Loucy (cell line): Measurements from ENCODE around the gene ZNF808.
"Not testable (repeated sequence)": the region's sequence is repeated elsewhere in the genome, so short reads cannot be mapped to it uniquely, and the experiment has no call there.

ENCODE experiments used
- H2AFZ ChIP-seq: fragments of 200-600 bp; sonication (generic); 2 replicates; pipeline ENCODE4 v1.6.0; 2016; ENCODE audit warnings: antibody characterized with exemption, mild to moderate bottlenecking, low read length, moderate library complexity
- H3F3A ChIP-seq: fragments of 200-600 bp; 2 replicates; pipeline ENCODE4 v1.6.0; 2016; ENCODE audit warnings: antibody characterized with exemption, low read depth, mild to moderate bottlenecking
- H3K27me3 ChIP-seq: fragments of 200-600 bp; sonication (generic); 2 replicates; pipeline ENCODE4 v1.6.1; 2014; ENCODE audit warnings: low read length, mild to moderate bottlenecking; ENCODE audit not compliant: insufficient read depth, poor library complexity, severe bottlenecking
- H3K36me3 ChIP-seq: fragments of 200-600 bp; sonication (generic); 2 replicates; pipeline ENCODE4 v1.6.1; 2016; ENCODE audit warnings: low read length; ENCODE audit not compliant: insufficient read depth
- H3K4me1 ChIP-seq: fragments of 200-600 bp; sonication (generic); 2 replicates; pipeline ENCODE4 v1.5.1; 2014; ENCODE audit warnings: low read length, mild to moderate bottlenecking; ENCODE audit not compliant: insufficient read depth, poor library complexity, severe bottlenecking
- H3K4me2 ChIP-seq: fragments of 200-600 bp; sonication (generic); 2 replicates; pipeline ENCODE4 v1.6.0; 2014; ENCODE audit warnings: antibody characterized with exemption, low read length, low read depth, mild to moderate bottlenecking; ENCODE audit not compliant: poor library complexity, severe bottlenecking
- H3K4me3 ChIP-seq: fragments of 200-600 bp; sonication (generic); 2 replicates; pipeline ENCODE4 v1.5.1; 2014; ENCODE audit warnings: low read length, mild to moderate bottlenecking, mixed read lengths; ENCODE audit not compliant: poor library complexity, severe bottlenecking
- H3K79me2 ChIP-seq: fragments of 200-600 bp; sonication (generic); 2 replicates; pipeline ENCODE4 v1.6.1; 2014; ENCODE audit warnings: low read length; ENCODE audit not compliant: insufficient read depth
- H3K9ac ChIP-seq: fragments of 200-600 bp; sonication (generic); 2 replicates; pipeline ENCODE4 v1.6.0; 2014; ENCODE audit warnings: mild to moderate bottlenecking, low read depth, low read length, moderate library complexity; ENCODE audit not compliant: poor library complexity, severe bottlenecking
- H3K9me2 ChIP-seq: fragments of 200-600 bp; sonication (generic); replicated peaks from 2 replicates; pipeline ENCODE4 v1.6.1; 2016; ENCODE audit warnings: low read depth, low read length, mixed read lengths
- H3K9me3 ChIP-seq: fragments of 200-600 bp; sonication (generic); 2 replicates; pipeline ENCODE4 v1.6.1; 2014; ENCODE audit warnings: mild to moderate bottlenecking, antibody characterized with exemption, low read length, low read depth; ENCODE audit not compliant: insufficient read depth
- H4K20me1 ChIP-seq: fragments of 200-600 bp; sonication (generic); 2 replicates; pipeline ENCODE4 v1.6.0; 2014; ENCODE audit warnings: antibody characterized with exemption, low read length, mild to moderate bottlenecking; ENCODE audit not compliant: insufficient read depth, poor library complexity, severe bottlenecking
- CTCF ChIP-seq: fragments of 200-600 bp; sonication (generic); conservative IDR thresholded peaks from 2 replicates; pipeline ENCODE4 v1.5.1; 2014; ENCODE audit warnings: mild to moderate bottlenecking, antibody characterized with exemption, low read length
- EZH2phosphoT487 ChIP-seq: fragments of 200-600 bp; IDR thresholded peaks from 2 replicates; pipeline ENCODE4 v1.6.1; 2018; ENCODE audit warnings: antibody characterized with exemption, mild to moderate bottlenecking, moderate library complexity, borderline replicate concordance

Gene ZNF808

GRCh38 chr19:52566121-52566520 lies 38.7 kb downstream of the ZNF808 start:
- Histone ChIP-seq H3K9me3 (no peaks in the 10 kb centered on the region), H3K79me2 (peaks cover 6% of the 10 kb centered on the region), H2AFZ (no peak overlapping the region), H3F3A (no peaks in the 10 kb centered on the region), H3K4me3 (no peak overlapping the region), H3K9me2 (no peaks in the 10 kb centered on the region), H3K36me3 (0 out of 2 replicates have a peak, but pooled peaks cover 7% of the 10 kb centered on the region), H4K20me1 (peaks cover 4% of the 10 kb centered on the region), H3K9ac (no peak overlapping the region), H3K27me3 (no peaks in the 10 kb centered on the region), H3K4me1 (no peaks in the 10 kb centered on the region), H3K4me2 (no peak overlapping the region)
- TF ChIP-seq CTCF, result no peak

- Histone ChIP-seq H3K36me3 (0 out of 2 replicates have a peak, but pooled peaks cover 7% of the 10 kb centered on the region), H3K4me2 (no peak overlapping the region), H3K27me3 (no peaks in the 10 kb centered on the region), H2AFZ (no peak overlapping the region), H3F3A (no peaks in the 10 kb centered on the region), H3K9me3 (no peaks in the 10 kb centered on the region), H3K79me2 (peaks cover 11% of the 10 kb centered on the region), H3K4me3 (no peak overlapping the region), H3K9ac (no peak overlapping the region), H4K20me1 (peaks cover 4% of the 10 kb centered on the region), H3K9me2 (no peaks in the 10 kb centered on the region), H3K4me1 (no peaks in the 10 kb centered on the region)
- no peak for TF ChIP-seq EZH2phosphoT487
- no peak for TF ChIP-seq CTCF
Observed at GRCh38 chr19:52566588-52566987, 39.1 kb downstream of the ZNF808 start.

- H3K4me2 ChIP-seq, result no peak overlapping the region
- peaks cover 8% of the 10 kb centered on the region for H3K4me1 ChIP-seq
- H3F3A ChIP-seq, result no peaks in the 10 kb centered on the region
Observed at GRCh38 chr19:52567921-52568320, 40.5 kb downstream of the ZNF808 start.

GRCh38 chr19:52569638-52569999 lies 42.2 kb downstream of the ZNF808 start:
- Histone ChIP-seq H3K9ac (peak overlapping the region; percentile 88), H3K4me2 (peak overlapping the region; percentile 89)
- H3K9me3 ChIP-seq, result not testable (repeated sequence)

More at GRCh38 chr19:52567921-52568320, 40.5 kb downstream of the ZNF808 start:
- Histone ChIP-seq H2AFZ (no peak overlapping the region), H3K27me3 (no peaks in the 10 kb centered on the region), H3K9me2 (no peaks in the 10 kb centered on the region), H3K36me3 (0 out of 2 replicates have a peak, but pooled peaks cover under 1% of the 10 kb centered on the region), H3K9ac (no peak overlapping the region), H3K4me3 (no peak overlapping the region), H4K20me1 (peaks cover 4% of the 10 kb centered on the region), H3K79me2 (peaks cover 24% of the 10 kb centered on the region), H3K9me3 (no peaks in the 10 kb centered on the region)
- no peak for TF ChIP-seq EZH2phosphoT487
- TF ChIP-seq CTCF, result no peak

More at GRCh38 chr19:52569638-52569999, 42.2 kb downstream of the ZNF808 start:
- H3F3A ChIP-seq, H3K27me3 ChIP-seq, H4K20me1 ChIP-seq, H3K4me1 ChIP-seq, H3K9me2 ChIP-seq, H3K36me3 ChIP-seq: not testable (repeated sequence)
- Histone ChIP-seq H2AFZ (peak overlapping the region; percentile 80), H3K79me2 (peaks cover 25% of the 10 kb centered on the region), H3K4me3 (peak overlapping the region; percentile 83)
